UCSD-AML1 (cell line): ENCODE data around the gene AUTS2.
"Not testable (repeated sequence)": the region's sequence is repeated elsewhere in the genome, so short reads cannot be mapped to it uniquely, and the experiment has no call there.

Source experiments
- DNase-seq: peaks from one replicate; lab custom pipeline; 2025; ENCODE audit not compliant: unreplicated experiment; lab: John Stamatoyannopoulos, UW

The AUTS2 gene

DNA sequence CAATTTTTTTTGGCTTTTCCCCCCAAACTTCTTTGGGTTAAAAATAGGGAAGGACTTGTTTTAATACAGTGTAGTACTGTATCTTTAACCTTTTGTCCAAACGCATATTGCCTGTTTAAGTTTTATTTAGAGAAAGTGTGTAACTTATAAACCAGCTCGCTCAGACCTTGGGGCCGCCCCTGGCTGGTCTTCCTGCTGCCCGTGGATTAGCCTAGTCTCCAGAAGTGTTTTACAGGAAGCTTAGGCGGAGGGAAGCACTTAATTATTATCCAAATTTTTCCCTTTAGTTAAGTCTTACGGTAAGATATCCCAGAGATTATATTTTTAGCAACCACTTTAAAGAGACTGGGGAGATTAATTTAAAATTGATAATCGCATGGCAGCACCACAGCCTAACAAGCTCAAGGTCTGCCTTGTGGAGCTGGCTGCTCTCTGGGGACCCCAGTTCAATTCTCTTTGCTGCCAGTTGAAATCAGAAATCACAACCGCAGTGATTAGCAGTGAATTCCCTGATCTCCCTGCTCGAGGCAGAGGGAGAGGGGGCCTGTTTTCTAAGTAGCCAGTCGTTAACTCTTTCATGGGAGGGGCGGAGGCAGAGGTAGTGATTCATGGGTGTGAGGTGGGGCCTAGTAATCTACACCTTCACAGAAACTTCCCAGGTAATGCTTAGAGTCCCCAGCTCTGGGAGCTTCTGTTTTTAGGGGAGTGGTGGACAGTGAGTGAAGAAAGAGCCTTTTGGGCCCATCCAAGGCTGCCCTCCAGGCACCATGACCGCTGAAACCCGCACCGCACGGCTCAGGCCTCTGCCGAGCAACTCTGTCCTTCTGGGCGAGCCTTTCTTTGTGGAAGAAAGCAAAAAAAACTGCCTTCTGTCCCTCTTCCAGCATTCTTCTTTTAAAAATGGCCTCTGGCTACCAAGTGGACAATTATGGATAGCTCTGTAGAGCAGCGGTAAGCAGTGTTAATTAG lies 984.9 kb downstream of the AUTS2 start:
- DNase-seq: no peak

DNA sequence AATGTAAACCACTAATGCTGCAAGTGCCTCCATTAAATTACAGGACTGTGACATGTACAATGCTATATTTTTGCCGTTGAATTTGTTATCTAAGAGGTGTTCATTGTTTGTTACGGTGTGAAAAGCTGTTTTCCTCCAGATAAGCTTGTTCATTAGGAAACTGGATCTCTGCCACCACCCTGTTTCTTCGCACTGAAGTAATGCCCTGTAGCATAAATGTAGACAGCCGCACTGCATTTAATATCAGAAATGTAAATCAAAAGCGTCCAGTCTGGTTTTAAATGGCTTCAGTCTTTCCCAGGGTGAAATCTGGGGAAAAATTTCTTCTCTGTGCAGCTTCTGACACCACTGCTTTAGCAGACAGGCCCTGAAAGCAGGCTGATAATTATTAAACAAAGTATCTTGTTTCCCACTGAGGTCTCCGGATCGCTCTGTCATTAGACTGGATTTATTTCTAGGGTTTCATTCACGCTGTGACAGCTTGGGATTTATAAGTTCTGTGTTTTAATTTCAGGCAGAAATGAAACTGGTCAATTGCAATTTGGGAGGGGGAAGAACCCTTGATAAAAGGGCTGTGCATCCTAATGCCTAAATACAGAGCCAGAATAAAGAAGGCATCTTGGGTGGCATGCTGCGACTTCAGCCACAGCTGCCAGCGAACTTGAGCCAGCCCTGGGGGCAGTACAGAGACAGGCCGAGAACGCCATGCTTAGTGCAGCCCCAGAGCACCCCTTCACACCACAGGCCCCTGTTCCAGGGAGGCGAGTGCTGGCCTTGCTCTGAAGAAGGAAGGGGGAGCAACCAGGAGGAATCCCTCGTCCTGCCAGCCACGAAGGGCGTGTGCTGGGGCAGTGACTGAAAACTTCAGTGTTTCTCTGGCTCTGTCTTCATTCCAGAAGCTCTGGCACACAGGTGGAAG lies 985.9 kb downstream of the AUTS2 start:
- no peak for DNase-seq

DNA sequence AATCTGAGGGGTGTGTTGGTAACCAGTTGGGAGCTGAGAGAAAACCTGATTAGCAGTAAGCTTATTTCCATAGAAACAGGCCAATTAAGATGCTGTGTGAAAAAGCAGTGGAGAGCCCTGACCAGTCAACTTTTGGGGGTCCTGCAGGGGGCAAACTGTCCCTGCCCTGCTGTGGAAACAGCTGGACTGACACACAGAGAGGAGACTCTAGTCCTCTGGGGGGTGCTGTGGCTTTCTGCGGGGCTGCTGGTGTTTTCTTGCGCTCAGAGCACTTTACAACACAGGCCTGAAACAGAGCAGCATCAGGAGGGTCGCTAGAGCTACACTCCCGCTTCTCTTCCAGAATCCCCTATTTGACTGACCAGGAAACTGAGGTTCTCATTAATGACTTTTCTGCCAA lies 986.8 kb downstream of the AUTS2 start:
- no peak for DNase-seq

DNA sequence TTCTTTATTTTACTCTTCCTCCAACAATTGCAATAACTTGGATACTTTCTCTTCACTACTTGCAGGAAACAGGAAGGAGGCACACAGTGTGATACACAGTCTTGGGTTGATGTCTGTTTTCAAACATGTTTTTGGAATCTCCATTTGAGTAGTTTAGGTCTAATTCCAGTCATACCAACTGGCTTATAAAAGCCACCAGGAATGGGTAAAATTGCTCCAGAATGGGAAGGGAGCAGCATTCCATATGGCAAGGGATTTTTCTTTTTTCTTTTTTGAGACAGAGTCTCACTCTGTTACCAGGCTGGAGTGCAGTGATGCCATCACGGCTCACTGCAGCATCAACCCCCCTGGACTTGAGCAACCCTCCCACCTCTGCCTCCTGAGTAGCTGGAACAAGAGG lies 988.5 kb downstream of the AUTS2 start:
- no peak for DNase-seq

DNA sequence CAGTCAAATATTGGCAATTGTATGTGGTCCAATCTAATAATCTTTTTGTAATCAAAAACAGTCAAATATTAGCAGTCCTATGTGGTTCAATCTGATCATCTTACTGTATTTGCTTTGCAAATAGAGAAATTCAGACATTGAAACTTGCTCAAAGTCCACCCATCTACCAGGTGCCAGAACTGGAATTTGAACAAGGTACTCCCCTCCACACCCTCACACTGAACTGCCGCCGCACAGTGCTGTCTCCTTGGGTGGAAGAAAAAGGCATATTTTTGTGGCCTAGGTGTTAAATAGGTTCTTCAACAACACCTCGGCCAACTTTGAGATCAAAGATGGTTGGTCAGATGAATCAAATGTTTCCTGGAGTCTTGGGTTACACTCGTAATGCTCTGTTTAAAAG lies 989.5 kb downstream of the AUTS2 start:
- DNase-seq: no peak

DNA sequence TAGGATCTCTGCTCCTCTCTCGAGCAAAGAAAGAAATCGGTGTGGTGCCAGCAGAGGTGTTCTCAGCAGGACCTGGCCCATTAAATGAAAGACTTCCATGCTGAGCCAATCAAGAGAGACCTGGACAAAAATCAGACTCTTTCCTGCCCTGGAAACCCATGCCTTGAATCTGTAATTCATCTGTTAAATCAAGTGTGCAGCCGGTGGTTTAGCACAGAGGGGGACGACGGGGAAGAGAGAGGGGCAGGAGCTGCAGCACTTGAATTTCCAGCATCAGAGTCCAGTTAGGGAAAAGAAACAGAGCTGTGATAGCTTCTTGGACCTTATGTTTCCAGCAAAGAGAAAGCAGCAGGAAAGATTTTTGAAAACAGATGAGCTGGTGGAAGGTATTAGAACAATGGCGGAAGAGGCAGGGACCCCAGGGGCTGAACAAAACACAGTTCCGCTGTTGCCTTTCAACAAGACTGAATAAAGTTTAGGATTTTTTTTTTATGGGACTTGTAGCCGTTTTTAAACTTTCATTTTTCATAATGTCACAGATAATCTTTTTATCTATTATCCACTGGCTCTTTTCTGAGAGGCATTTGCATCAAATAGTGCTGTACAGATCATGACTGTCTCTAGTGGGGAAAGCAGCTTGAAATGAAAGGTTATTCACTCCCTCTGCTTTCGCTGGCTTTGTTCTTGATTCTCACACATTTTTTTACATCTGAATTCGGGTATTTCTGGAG lies 990.1 kb downstream of the AUTS2 start:
- no peak for DNase-seq

DNA sequence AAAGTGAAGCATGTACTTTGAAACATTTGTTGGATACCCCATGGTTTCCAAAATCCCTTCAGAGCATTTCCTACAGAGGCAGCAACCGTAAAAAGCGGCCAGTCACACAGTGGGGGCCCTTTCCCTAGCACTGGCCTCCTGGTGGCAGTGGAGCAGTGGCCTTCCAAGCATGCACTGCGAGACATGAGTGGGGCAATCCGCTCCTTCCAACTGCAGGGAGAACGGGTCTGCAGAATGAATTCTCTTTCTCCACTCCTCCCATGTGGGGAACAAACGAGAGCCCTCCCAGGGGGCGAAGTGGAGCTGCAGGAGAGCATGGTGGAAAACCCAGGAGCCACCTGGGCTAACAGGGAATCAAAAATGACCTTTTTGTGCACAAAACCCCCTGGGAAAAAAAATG lies 990.7 kb downstream of the AUTS2 start:
- DNase-seq: no peak

DNA sequence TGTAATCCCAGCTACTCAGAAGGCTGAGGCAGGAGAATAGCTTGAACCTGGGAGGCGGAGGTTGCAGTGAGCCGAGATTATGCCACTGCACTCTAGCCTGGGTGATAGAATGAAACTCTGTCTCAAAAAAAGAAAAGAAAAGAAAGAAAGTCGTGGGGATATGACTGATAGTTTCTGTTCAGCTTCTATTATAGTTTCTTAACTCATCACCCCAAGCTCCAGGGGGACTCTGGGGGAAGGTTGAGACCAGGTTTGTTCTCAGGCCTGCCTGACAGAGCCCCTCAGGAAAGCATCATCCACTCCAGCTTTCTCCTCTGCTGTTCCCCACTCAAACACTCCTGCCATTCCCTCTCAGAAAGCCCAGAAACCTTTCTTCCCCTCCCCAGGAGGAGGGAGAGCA lies 991.3 kb downstream of the AUTS2 start:
- DNase-seq: no peak

DNA sequence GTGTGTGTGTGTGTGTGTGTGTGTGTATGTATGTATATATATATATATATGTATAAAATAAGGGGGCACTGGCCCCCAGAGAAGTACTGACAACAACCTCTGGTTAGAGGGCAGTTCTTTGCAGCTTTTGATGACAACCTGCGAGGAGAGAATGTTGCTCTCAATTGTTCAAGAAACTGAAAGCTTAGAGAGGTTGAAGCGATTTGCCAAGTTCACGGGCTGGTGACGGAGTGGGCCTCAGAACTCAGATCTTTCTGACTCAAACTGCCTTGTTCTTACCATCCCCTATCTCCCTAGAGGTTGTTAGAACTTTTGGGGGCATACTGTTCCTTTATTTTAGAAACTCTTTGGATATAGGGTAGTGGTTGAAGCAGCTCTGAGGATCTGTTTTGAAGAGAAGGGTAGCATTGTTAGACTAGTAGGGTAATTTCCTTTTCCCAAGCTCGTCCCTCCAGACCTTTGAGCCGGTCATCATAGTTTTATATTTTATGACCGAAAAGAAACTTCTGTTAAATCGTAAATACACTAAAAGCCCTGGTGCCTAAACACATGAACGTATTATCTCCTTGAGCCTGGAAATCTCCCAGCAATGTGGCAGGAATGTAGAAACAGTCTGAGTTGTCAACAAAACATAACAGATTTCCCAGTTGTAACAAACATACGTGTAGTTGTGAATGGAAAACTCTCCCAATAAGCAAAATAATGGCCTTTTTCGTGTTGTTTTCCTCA lies 992.0 kb downstream of the AUTS2 start:
- no peak for DNase-seq

DNA sequence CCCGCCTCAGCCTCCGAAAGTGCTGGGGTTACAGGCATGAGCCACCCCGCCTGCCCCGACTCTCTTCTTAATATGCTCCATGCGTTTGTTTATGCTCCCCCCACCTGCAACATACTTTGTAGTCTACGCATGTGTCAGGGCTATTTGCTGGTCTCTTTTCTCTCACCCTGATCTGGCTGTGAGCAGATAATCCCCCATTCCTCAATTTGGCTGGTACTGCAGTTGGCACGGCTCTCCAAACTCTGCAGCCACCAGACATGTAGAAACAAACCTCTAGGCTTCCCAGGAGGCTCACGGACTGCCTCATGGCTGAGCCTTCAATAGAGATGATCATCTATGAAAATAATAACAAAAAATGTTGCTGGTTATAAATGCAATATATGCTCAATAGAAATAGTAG lies 993.4 kb downstream of the AUTS2 start:
- no peak for DNase-seq

DNA sequence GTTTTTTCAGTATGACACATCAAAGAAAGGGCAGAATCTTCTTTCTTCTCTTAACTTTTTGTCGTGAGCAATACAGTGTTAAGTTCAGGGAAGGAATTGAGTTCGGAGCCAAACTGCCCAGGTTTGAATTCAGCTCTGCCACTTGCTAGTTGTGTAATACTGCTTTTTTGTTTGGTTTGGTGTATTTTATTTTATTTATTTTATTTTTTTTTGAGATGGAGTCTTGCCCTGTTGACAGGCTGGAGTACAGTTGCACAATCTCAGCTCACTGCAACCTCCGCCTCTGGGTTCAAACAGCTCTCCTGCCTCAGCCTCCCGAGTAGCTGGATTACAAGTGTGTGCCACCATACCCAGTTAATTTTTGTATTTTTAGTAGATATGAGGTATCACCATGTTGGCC lies 993.9 kb downstream of the AUTS2 start:
- DNase-seq: no peak

DNA sequence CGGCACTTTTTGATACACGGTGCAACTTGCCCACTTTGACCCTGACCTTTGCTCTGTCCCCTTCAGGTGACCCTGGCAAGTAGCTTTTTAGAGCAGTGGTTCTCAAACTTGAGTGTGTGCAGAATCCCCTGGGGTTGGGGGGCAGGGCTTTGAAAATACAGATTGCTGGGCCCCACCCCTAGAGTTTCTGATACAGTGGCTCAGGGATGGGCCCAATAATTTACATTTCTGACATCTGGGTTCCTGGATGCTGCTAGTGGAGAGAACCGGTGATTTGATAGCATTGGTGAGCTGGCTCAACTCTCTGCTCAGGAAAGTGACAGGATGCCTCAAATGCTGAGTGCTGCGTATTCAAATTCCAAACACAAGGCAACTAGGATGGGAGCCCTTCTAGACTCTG lies 995.9 kb downstream of the AUTS2 start:
- no peak for DNase-seq

DNA sequence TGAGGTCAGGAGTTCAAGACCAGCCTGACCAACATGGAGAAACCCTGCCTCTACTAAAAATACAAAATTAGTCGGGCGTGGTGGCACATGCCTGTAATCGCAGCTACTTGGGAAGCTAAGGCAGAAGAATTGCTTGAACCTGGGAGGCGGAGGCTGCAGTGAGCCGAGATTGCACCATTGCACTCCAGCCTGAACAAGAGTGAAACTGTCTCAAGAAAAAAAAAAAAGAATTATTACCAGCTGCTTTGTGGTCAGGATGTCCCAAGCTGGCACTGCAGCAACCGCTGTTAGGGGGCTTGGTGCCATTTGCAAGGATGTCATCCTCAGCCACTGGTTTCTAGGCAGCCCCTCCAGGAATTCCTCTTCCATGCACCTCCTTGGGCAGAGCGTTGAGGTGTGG lies 996.6 kb downstream of the AUTS2 start:
- not testable (repeated sequence) for DNase-seq

DNA sequence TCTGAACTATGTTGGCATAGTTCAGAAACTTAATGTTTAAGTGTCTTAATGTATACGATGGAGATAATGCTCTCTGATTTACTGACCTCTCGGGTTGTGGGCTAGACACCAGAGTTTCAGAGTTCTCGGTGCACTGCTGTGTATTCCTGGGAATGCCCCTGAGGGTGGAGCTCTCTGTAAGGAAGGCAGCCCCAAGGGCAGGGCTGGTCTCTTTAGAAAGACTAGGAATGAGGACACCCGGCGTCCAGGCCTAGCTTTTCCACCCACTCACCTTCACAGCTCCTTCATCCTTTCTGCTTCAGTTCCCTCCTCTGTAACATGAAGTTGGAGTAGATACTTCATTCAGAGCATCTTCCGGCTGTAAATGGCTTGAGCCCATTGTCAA lies 997.1 kb downstream of the AUTS2 start:
- DNase-seq: no peak

DNA sequence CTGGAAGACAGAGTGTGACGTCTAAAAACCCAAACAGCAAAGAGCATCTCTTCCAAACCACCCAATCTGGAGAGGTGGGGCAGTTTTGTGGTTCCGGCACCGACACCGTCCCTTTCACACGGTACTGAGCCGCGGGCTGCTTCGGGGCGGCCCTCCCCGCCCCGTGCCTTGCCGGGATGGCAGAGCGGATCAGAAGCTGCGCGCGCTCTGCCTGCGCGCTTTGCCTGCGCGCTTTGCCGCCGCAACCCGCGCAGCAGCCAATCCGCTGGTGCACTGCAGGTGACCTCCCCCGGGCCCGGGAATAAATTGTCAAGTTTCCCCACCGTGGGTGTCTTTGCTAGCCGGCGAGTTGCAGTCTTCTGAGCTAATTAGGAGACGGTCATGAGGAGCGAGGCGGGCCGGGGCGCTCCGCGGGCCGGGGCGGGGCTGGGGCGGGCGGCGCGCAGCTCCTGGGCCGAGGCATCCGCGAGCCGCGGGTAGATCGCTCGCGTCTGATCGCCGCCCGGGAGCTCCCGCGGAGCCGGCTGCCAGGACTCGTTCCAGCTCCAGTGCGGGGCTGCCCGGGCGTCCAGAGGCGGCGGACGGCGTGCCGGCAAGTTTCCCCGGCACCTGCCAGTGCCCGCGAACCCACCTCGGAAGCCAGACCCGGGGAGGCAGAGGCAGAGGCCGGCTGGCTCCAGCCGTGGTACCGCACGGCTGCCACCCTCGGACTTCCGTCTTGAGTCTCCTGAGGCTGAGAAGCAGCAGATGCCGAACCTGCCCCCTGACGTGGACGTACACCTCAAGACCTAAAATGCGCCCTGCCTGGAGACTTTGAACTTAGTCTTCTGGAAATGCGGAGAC lies 997.7 kb downstream of the AUTS2 start:
- no peak for DNase-seq

DNA sequence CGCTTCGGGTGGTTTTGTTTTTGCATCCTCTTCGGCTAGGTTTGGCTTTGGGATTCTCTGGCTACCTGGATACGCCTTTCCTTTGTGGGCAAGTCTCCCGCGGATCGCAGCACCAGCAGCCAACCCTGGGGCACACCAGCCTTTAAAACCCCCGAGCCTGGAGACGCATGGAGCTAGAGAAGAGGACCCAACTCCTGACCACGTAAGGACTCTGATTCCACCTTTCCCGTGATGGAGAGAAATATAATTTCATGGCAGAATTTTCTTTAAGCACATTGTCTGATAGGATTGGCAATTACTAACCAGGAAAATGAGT lies 998.3 kb downstream of the AUTS2 start:
- DNase-seq: no peak

DNA sequence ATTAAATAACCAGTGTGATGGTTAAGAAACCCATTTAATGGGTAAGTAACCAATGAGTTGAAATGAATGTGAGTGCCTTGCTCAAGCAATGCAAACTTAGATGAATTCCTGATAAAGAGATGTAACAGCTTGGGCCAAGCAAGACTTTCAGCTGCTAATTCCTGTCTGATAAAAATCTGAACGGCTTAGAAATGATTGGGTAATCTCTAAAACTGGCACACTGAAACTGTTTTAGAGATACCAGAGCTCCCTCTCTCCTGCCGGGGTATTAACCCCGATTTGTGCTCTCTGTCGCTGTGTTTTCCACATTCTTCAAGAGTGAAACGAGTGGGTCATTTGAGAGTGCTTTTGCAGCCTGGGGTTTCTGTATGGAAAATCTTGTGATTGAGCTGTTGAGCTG lies 998.8 kb downstream of the AUTS2 start:
- DNase-seq: no peak

DNA sequence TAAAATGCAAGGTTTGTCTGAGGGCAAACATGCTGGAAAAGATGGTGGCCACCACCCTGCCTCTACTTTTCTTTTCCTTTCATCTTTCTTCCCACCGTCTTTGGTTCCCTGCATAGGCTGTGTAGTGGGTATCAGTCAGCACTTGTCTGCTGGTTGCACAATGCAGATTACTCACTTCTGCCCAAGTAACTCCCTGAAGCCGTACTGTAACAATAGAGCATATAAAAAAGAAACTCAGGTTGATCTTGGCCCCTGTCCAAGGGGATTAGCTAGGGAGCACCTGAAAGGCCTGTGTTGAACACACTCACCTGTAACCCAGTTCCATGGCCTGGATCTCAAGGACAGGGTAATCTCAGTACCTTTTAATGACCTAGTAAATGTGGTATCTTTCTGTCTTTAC lies 1000.7 kb downstream of the AUTS2 start:
- DNase-seq: no peak

DNA sequence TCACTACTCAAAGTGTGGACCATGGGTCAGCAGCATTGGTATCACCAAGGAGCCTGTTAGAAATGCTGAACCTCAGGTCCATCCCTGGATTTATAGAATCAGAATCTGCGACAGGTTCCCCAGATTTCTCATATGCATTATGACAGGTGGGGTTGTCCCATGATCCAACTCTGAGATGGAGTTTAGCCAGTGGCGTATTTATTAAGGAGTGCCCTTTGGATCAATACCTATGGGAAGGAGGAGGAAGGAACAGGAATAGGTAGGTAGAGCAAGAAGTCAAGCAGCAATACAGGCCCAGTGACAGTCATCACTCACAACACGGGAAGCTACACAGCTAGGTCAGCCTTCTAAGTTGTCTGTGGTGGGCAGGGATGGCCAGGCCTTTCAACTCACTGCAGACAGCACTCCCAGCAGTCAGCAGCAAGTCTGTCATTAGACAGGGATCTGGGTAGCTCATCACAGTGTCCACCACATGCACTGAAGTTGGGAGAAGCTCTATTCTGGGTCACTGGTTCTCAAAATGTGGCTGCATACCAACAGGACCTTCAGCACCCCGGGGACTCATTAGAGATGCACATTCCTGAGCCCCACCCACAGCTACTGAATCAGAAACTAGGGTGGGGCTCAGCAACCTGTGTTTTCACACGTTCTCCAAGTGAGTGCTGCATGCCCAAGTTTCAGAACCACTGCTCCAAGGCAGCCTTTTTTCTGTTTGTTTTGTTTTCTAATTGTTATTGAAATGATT lies 1001.3 kb downstream of the AUTS2 start:
- DNase-seq: no peak
